ENCODE measurements around the gene ATRX.

DNA sequence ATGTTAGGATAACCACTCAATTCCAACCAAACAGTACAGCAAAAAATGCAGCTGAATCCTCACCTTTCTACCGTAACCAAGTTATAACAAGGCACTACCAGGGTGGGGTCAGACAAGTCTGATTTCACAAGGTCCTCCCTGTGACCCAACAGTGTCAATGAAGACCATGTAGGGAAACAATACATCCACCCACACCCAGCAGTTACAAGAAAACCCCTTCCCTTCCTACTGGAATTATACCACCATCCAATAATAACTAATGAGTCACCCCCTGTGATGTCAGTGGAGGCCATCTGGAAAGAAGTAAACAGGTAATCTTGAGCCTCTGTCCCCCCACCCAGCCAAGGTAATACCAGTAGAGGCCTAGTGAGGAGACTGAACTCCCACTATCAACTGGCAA is 221.2 kb downstream of the ATRX start:
- TF ChIP-seq EZH2phosphoT487 (IDR thresholded peaks at IDR 0.05; ENCODE audit: low read depth, severe bottlenecking, unreplicated experiment) (no peak), EZH2 (IDR thresholded peaks at IDR 0.05; ENCODE audit: borderline replicate concordance) (no peak)

All from hepatocyte (in vitro differentiated cells).